ENCODE data around the gene CLCN2. TPM values are rescaled to one million over a fixed set of nuclear protein-coding genes. Genes with fewer than 3 reads are reported as not detected.
"Not testable (repeated sequence)": the region's sequence is repeated elsewhere in the genome, so short reads cannot be mapped to it uniquely, and the experiment has no call there.

CLCN2 gene
- polyA plus RNA-seq, 2 of the 4 experiments (the other 2 are of a cell fraction), result 2.2 to 5.4 TPM

GRCh38 chr3:184341925-184342324 lies 19.5 kb downstream of the CLCN2 start:
- DNase-seq (ENCODE audit: low read depth in 1 of 2, low spot score in 1 of 2), result no peak
- H3K4me2 ChIP-seq, result no peak overlapping the region
- CTCF ChIA-PET, result interaction anchor here (2.2 kb wide), 1 partner anchor 12 kb away, joined by 9 read pairs; no protein-coding TSS in a partner anchor

DNA sequence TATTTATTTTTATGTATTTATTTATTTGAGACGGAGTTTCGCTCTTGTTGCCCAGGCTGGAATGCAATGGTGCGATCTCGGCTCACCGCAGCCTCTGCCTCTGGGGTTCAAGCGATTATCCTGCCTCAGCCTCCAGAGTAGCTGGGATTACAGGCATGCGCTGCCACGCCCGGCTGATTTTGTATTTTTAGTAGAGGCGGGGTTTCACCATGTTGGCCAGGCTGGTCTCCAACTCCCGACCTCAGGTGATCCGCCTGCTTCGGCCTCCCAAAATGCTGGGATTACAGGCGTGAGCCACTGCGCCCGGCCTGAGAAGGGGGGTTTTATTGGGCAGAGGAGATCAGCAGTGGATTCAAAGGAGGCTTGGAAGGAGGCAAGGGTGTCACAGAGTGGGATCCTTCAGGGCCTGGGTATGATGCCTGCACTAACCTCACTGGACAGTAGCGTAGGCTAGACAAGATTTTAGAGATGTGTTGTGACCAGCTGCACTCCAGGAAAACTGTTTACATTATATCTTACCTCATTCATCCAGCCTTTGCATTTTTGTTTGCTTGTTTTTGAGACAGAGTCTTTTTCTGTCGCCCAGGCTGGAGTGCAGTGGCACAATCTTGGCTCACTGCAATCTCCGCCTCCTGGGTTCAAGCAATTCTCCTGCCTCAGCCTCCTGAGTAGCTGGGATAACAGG lies 21.8 kb downstream of the CLCN2 start:
- H3K4me2 ChIP-seq; POLR2A ChIA-PET; H3K9me3 ChIP-seq; FAIRE-seq; H3K27ac ChIP-seq; H3K4me3 ChIP-seq; DNase-seq (ENCODE audit: low read depth in 1 of 2, low spot score in 1 of 2); ATAC-seq: not testable (repeated sequence)
- 95% methylated on average over 17 of the region's 19 CpGs for WGBS (ENCODE audit: missing lambda C conversion rate)
- CTCF ChIA-PET, result interaction anchor here (0.9 to 2.6 kb wide), 2 partner anchors 9 to 16 kb away, joined by 7 to 9 read pairs; no protein-coding TSS in a partner anchor
- peaks cover 18% of the 10 kb centered on the region; the same call in 2 of the 3 replicates for H3K4me1 ChIP-seq

More at GRCh38 chr3:184341925-184342324, 19.5 kb downstream of the CLCN2 start:
- no peak overlapping the region for H3K4me3 ChIP-seq
- FAIRE-seq (no peak), ATAC-seq (no peak)
- WGBS (ENCODE audit: missing lambda C conversion rate), result 88% methylated on average over 3 of the region's 7 CpGs
- peaks cover 11% of the 10 kb centered on the region; the same call in 2 of the 3 replicates for H3K4me1 ChIP-seq
- TF ChIP-seq ZSCAN20 (CRISPR knock-in tag; IDR thresholded peaks at IDR 0.05) (no peak), KDM1A (IDR thresholded peaks at IDR 0.05; ENCODE audit: low read depth) (no peak), RNF2 (IDR thresholded peaks at IDR 0.05; ENCODE audit: borderline replicate concordance, low read depth) (no peak), SMC3 (IDR thresholded peaks at IDR 0.05) (no peak), CHD2 (IDR thresholded peaks at IDR 0.05; ENCODE audit: low read length, partially characterized antibody) (no peak)
- TF ChIP-seq, protein P1, sequence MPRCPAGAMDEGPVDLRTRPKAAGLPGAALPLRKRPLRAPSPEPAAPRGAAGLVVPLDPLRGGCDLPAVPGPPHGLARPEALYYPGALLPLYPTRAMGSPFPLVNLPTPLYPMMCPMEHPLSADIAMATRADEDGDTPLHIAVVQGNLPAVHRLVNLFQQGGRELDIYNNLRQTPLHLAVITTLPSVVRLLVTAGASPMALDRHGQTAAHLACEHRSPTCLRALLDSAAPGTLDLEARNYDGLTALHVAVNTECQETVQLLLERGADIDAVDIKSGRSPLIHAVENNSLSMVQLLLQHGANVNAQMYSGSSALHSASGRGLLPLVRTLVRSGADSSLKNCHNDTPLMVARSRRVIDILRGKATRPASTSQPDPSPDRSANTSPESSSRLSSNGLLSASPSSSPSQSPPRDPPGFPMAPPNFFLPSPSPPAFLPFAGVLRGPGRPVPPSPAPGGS (IDR thresholded peaks at IDR 0.05), result no peak
- POLR2A ChIA-PET, result no interaction called here
- H3K9me3 ChIP-seq, result no peaks in the 10 kb centered on the region
- no peak overlapping the region for H3K27ac ChIP-seq

- Histone ChIP-seq H3K4me3 (no peak overlapping the region), H3K27ac (no peak overlapping the region), H3K4me1 (peaks cover 24% of the 10 kb centered on the region; the same call in 2 of the 3 replicates), H3K4me2 (no peak overlapping the region), H3K9me3 (no peaks in the 10 kb centered on the region)
- ATAC-seq (no peak), FAIRE-seq (no peak), DNase-seq (ENCODE audit: low read depth in 1 of 2, low spot score in 1 of 2) (no peak)
- no peak for TF ChIP-seq USF2 (IDR thresholded peaks at IDR 0.05)
- no peak for TF ChIP-seq MAX (IDR thresholded peaks at IDR 0.05)
- no peak for TF ChIP-seq HOXB13 (CRISPR knock-in tag; IDR thresholded peaks at IDR 0.05; ENCODE audit: low read depth)
- TF ChIP-seq POLR2AphosphoS2 (conservative IDR thresholded peaks at IDR 0.05; ENCODE audit: low read length), result no peak
- 86% methylated on average over 7 of the region's 8 CpGs for WGBS (ENCODE audit: missing lambda C conversion rate)
- CTCF ChIA-PET, result interaction anchor here (0.9 to 2.6 kb wide), 2 partner anchors 10 to 16 kb away, joined by 7 to 9 read pairs; no protein-coding TSS in a partner anchor
- POLR2A ChIA-PET, result no interaction called here
These were observed 22.4 kb downstream of the CLCN2 start for GRCh38 chr3:184339001-184339400.

DNA sequence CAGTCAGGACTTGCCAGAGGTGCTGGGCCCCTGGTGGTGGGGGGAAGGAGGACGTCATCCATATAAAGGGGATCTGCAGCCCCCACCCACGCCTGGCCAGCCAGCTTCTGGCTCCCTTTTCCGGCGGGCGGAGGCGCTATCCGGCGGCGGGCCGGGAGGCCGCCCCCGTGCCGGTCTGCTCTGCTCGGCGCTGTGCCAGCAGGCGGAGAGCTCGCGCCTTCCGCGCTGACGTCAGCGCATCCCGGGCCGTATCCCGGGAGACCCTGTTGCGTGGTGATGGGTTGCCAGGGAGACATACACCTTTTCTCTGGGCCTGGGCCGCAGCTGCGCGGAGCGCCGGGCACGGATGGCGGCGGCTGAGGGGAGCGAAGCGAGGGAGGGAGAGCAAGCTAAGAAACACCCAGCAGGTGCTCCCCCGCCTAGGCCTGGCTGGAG lies 22.9 kb downstream of the CLCN2 start:
- POLR2A ChIA-PET, result no interaction called here
- CTCF ChIA-PET, result interaction anchor here (0.9 to 2.6 kb wide), 2 partner anchors 10 to 17 kb away, joined by 7 to 9 read pairs; no protein-coding TSS in a partner anchor
- 99% methylated on average over 15 of the region's 37 CpGs for WGBS (ENCODE audit: missing lambda C conversion rate)
- FAIRE-seq (no peak), ATAC-seq (no peak), DNase-seq (ENCODE audit: low read depth in 1 of 2, low spot score in 1 of 2) (no peak)
- Histone ChIP-seq H3K9me3 (no peaks in the 10 kb centered on the region), H3K27ac (no peak overlapping the region), H3K4me2 (no peak overlapping the region), H3K4me3 (no peak overlapping the region), H3K4me1 (peaks cover 28% of the 10 kb centered on the region; the same call in 2 of the 3 replicates)
- no peak for TF ChIP-seq HOXA7 (CRISPR knock-in tag; IDR thresholded peaks at IDR 0.05)
- no peak for TF ChIP-seq NPAS2 (CRISPR knock-in tag; IDR thresholded peaks at IDR 0.05; ENCODE audit: borderline replicate concordance)
- no peak for TF ChIP-seq NFE2L2 (conservative IDR thresholded peaks at IDR 0.05; ENCODE audit: low read length)
- no peak for TF ChIP-seq KDM1A (IDR thresholded peaks at IDR 0.05; ENCODE audit: low read depth)
- TF ChIP-seq HDAC2 (IDR thresholded peaks at IDR 0.05), result no peak
- no peak for TF ChIP-seq FOSL2 (IDR thresholded peaks at IDR 0.05)
- no peak for TF ChIP-seq FOSL2 (CRISPR knock-in tag; IDR thresholded peaks at IDR 0.05)
- TF ChIP-seq, protein P2, sequence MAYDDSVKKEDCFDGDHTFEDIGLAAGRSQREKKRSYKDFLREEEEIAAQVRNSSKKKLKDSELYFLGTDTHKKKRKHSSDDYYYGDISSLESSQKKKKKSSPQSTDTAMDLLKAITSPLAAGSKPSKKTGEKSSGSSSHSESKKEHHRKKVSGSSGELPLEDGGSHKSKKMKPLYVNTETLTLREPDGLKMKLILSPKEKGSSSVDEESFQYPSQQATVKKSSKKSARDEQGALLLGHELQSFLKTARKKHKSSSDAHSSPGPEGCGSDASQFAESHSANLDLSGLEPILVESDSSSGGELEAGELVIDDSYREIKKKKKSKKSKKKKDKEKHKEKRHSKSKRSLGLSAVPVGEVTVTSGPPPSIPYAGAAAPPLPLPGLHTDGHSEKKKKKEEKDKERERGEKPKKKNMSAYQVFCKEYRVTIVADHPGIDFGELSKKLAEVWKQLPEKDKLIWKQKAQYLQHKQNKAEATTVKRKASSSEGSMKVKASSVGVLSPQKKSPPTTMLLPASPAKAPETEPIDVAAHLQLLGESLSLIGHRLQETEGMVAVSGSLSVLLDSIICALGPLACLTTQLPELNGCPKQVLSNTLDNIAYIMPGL (CRISPR knock-in tag; IDR thresholded peaks at IDR 0.05; ENCODE audit: borderline replicate concordance), result no peak
- TF ChIP-seq SMC3 (IDR thresholded peaks at IDR 0.05), result no peak
- TF ChIP-seq, protein P3, sequence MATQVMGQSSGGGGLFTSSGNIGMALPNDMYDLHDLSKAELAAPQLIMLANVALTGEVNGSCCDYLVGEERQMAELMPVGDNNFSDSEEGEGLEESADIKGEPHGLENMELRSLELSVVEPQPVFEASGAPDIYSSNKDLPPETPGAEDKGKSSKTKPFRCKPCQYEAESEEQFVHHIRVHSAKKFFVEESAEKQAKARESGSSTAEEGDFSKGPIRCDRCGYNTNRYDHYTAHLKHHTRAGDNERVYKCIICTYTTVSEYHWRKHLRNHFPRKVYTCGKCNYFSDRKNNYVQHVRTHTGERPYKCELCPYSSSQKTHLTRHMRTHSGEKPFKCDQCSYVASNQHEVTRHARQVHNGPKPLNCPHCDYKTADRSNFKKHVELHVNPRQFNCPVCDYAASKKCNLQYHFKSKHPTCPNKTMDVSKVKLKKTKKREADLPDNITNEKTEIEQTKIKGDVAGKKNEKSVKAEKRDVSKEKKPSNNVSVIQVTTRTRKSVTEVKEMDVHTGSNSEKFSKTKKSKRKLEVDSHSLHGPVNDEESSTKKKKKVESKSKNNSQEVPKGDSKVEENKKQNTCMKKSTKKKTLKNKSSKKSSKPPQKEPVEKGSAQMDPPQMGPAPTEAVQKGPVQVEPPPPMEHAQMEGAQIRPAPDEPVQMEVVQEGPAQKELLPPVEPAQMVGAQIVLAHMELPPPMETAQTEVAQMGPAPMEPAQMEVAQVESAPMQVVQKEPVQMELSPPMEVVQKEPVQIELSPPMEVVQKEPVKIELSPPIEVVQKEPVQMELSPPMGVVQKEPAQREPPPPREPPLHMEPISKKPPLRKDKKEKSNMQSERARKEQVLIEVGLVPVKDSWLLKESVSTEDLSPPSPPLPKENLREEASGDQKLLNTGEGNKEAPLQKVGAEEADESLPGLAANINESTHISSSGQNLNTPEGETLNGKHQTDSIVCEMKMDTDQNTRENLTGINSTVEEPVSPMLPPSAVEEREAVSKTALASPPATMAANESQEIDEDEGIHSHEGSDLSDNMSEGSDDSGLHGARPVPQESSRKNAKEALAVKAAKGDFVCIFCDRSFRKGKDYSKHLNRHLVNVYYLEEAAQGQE (IDR thresholded peaks at IDR 0.05), result no peak
- TF ChIP-seq POLR2A (IDR thresholded peaks at IDR 0.05; ENCODE audit: low read length), result no peak
- TF ChIP-seq GATA3 (IDR thresholded peaks at IDR 0.05; ENCODE audit: borderline replicate concordance), result no peak
- no peak for TF ChIP-seq RAD21 (conservative IDR thresholded peaks at IDR 0.05 in 1 of 2, IDR thresholded peaks at IDR 0.05 in 1 of 2)
- no peak for TF ChIP-seq ESRRA (IDR thresholded peaks at IDR 0.05; ENCODE audit: borderline replicate concordance, low read length)

All from A549 (cell line).